Measurements from ENCODE around the gene FBXL17. TPM values are rescaled to one million over a fixed set of nuclear protein-coding genes. Genes with fewer than 3 reads are reported as not detected.
A peak's percentile ranks its signal among the peaks of the same experiment; 100 is the strongest.

FBXL17 gene
- total and polyA plus RNA-seq, 2 of the 13 experiments (the other 11 are each of a cell fraction or from before 2014, with no cell fraction given), result 3.0 to 7.9 TPM

DNA sequence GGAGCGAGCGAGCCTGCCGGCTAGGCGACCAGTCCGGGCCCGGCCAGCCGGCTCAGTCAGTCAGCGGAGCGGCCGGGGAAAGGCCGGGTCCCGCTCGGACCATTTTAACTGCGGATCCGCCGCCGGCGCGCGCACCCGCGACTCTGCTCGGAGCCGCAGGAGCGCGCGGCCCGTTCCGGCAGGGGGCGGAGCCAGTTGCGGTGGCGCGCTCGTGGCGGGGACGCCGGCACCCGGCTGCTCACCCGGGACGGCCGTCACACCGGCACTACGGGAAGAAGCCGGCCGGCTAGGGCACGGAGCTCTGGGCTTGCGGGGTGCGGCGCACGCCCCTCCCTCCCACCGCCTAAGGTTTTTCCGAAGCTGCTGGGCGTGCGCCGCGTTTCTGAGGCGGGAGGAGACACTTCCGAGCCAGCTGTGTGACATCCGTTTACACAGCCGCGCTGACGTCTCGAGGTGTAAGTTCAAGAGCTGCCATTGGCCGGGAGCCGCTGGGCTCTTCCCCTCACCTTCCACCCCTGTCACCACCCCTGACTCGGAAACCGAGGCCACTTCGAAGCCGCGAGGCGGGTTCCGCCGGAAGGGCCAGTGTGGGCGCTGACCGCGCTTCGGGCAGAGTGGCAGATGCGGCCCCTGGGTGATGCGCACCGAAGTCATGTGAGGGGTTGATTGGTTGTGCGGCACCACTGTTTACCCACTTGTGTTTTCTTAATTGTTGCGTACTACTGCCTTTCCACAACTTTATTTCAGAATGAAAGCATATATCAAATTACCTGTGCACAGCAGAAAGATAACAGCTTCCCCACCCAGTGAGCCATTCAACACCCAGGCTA is at the start of gene FBXL17 (continued):
- TF ChIP-seq, protein P1, sequence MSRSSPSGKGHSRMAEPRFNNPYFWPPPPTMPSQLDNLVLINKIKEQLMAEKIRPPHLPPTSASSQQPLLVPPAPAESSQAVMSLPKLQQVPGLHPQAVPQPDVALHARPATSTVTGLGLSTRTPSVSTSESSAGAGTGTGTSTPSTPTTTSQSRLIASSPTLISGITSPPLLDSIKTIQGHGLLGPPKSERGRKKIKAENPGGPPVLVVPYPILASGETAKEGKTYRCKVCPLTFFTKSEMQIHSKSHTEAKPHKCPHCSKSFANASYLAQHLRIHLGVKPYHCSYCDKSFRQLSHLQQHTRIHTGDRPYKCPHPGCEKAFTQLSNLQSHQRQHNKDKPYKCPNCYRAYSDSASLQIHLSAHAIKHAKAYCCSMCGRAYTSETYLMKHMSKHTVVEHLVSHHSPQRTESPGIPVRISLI (CRISPR knock-in tag; IDR thresholded peaks at IDR 0.05; ENCODE audit: borderline replicate concordance), result peak; percentile 33; the same call in 1 of the 2 replicates
- TF ChIP-seq ZNF280D (CRISPR knock-in tag; IDR thresholded peaks at IDR 0.05) (peak; percentile 84), KAT8 (CRISPR knock-in tag; IDR thresholded peaks at IDR 0.05) (peak; percentile 93), RFXAP (CRISPR knock-in tag; IDR thresholded peaks at IDR 0.05; ENCODE audit: borderline replicate concordance) (peak; percentile 87), NBN (conservative IDR thresholded peaks at IDR 0.05) (no peak), ZNF589 (CRISPR knock-in tag; conservative IDR thresholded peaks at IDR 0.05) (no peak; the same call in 1 of the 2 replicates), YEATS2 (CRISPR knock-in tag; IDR thresholded peaks at IDR 0.05; ENCODE audit: borderline replicate concordance) (peak; percentile 76), ZNF598 (CRISPR knock-in tag; IDR thresholded peaks at IDR 0.05; ENCODE audit: borderline replicate concordance) (no peak), SIX1 (CRISPR knock-in tag; IDR thresholded peaks at IDR 0.05; ENCODE audit: borderline replicate concordance) (no peak), ZNF713 (CRISPR knock-in tag; IDR thresholded peaks at IDR 0.05) (no peak; the same call in 1 of the 2 replicates), TMF1 (CRISPR knock-in tag; IDR thresholded peaks at IDR 0.05; ENCODE audit: low read depth) (0 out of 2 replicates have a peak, but pooled peaks have one; percentile 86)
- TF ChIP-seq, protein P2, sequence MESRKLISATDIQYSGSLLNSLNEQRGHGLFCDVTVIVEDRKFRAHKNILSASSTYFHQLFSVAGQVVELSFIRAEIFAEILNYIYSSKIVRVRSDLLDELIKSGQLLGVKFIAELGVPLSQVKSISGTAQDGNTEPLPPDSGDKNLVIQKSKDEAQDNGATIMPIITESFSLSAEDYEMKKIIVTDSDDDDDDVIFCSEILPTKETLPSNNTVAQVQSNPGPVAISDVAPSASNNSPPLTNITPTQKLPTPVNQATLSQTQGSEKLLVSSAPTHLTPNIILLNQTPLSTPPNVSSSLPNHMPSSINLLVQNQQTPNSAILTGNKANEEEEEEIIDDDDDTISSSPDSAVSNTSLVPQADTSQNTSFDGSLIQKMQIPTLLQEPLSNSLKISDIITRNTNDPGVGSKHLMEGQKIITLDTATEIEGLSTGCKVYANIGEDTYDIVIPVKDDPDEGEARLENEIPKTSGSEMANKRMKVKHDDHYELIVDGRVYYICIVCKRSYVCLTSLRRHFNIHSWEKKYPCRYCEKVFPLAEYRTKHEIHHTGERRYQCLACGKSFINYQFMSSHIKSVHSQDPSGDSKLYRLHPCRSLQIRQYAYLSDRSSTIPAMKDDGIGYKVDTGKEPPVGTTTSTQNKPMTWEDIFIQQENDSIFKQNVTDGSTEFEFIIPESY (CRISPR knock-in tag; IDR thresholded peaks at IDR 0.05), result peak; percentile 57; the same call in 1 of the 2 replicates
- TF ChIP-seq, protein P3, sequence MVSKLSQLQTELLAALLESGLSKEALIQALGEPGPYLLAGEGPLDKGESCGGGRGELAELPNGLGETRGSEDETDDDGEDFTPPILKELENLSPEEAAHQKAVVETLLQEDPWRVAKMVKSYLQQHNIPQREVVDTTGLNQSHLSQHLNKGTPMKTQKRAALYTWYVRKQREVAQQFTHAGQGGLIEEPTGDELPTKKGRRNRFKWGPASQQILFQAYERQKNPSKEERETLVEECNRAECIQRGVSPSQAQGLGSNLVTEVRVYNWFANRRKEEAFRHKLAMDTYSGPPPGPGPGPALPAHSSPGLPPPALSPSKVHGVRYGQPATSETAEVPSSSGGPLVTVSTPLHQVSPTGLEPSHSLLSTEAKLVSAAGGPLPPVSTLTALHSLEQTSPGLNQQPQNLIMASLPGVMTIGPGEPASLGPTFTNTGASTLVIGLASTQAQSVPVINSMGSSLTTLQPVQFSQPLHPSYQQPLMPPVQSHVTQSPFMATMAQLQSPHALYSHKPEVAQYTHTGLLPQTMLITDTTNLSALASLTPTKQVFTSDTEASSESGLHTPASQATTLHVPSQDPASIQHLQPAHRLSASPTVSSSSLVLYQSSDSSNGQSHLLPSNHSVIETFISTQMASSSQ (IDR thresholded peaks at IDR 0.05; ENCODE audit: low read depth), result 0 out of 2 replicates have a peak, but pooled peaks have one; percentile 16
- TF ChIP-seq, protein P3 (CRISPR knock-in tag; IDR thresholded peaks at IDR 0.05; ENCODE audit: borderline replicate concordance), result peak; percentile 45; the same call in 1 of the 2 replicates
- TF ChIP-seq, protein P4, sequence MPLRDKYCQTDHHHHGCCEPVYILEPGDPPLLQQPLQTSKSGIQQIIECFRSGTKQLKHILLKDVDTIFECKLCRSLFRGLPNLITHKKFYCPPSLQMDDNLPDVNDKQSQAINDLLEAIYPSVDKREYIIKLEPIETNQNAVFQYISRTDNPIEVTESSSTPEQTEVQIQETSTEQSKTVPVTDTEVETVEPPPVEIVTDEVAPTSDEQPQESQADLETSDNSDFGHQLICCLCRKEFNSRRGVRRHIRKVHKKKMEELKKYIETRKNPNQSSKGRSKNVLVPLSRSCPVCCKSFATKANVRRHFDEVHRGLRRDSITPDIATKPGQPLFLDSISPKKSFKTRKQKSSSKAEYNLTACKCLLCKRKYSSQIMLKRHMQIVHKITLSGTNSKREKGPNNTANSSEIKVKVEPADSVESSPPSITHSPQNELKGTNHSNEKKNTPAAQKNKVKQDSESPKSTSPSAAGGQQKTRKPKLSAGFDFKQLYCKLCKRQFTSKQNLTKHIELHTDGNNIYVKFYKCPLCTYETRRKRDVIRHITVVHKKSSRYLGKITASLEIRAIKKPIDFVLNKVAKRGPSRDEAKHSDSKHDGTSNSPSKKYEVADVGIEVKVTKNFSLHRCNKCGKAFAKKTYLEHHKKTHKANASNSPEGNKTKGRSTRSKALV (CRISPR knock-in tag; IDR thresholded peaks at IDR 0.05), result peak; percentile 82
